Measurements from ENCODE around the gene CAPRIN2. TPM values are rescaled to one million over a fixed set of nuclear protein-coding genes. Genes with fewer than 3 reads are reported as not detected.

Gene CAPRIN2
- total and polyA plus RNA-seq, 2 of the 8 experiments (the other 6 are each of a cell fraction or from before 2014, with no cell fraction given) = 24.8 to 52.0 TPM

DNA sequence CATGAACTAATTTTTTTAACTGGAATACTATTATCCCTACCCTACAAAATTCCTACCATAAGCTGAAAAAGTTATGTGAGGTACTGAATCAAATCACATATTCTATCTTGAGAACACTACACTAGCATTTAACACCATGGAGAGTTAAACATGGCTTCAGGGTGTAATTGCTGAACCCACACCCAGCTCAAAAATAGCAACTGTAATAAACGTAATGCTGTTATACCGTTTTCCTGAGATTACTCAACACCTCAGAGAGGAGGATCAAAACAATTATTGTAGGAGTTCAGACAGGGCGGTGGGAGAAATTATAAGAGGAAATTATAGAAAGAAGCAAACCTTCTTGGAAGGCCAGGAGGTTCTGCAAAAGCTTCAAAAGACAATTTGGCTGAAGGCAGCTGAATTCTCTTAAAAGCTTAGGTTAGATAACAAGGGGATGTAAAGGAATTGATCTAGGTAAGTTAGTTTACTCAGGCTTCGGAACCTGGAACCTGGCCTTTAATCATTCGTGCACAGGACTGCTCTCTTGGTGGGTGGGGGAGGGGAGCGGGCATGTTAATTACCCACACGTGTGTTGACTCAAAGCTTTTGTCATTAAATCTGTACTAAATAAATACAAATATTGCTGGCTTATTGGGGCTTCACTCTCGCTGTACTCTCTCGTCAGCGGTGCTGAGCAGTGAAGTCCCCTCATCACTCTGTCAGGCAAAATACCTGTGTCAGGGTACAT, 47.0 kb downstream of the CAPRIN2 start:
- Histone ChIP-seq H2AFZ (ENCODE audit: low read length) (no peak overlapping the region), H3K4ac (replicated peaks; ENCODE audit: insufficient read length, low read depth, low read length) (no peak overlapping the region), H3K18ac (ENCODE audit: extremely low read depth, low read length) (no peak overlapping the region), H3K14ac (ENCODE audit: insufficient read length) (no peak overlapping the region), H2BK20ac (ENCODE audit: low read length) (no peak overlapping the region), H3K23ac (ENCODE audit: insufficient read length) (no peak overlapping the region), H3K4me3 (ENCODE audit: extremely low read depth in 1 of 4, insufficient read depth in 2 of 4, low read depth in 3 of 4, low read length in 4 of 4) (no peak overlapping the region), H3K27ac (ENCODE audit: low read depth, low read length) (no peak overlapping the region), H3K79me2 (ENCODE audit: control insufficient read depth in 1 of 2, insufficient read depth in 2 of 2, low read length in 2 of 2) (no peaks in the 10 kb centered on the region), H2AK5ac (ENCODE audit: low read depth, low read length) (no peak overlapping the region), H3K9ac (replicated peaks in 1 of 4; ENCODE audit: extremely low read depth in 1 of 4, low read depth in 3 of 4, low read length in 3 of 4) (no peak overlapping the region), H3K27me3 (replicated peaks in 1 of 4; ENCODE audit: control insufficient read depth in 3 of 4, extremely low read depth in 1 of 4, insufficient read depth in 3 of 4, low read length in 3 of 4) (no peaks in the 10 kb centered on the region), H3K56ac (replicated peaks; ENCODE audit: insufficient read length, low read depth, low read length) (no peak overlapping the region), H4K91ac (replicated peaks; ENCODE audit: insufficient read length, low read length) (no peak overlapping the region), H4K20me1 (replicated peaks in 1 of 2; ENCODE audit: control insufficient read depth in 1 of 2, insufficient read depth in 2 of 2, low read length in 2 of 2) (no peaks in the 10 kb centered on the region), H3K4me1 (replicated peaks in 1 of 4; ENCODE audit: control insufficient read depth in 3 of 4, insufficient read depth in 4 of 4, low read length in 3 of 4) (no peaks in the 10 kb centered on the region), H3K36me3 (ENCODE audit: control insufficient read depth in 2 of 4, insufficient read depth in 4 of 4, low read length in 3 of 4) (peaks cover 0 to 40% (median 30%) of the 10 kb centered on the region in 4 experiments; a peak in 7 of 8 replicates), H3K23me2 (ENCODE audit: low read depth, low read length) (no peaks in the 10 kb centered on the region; the same call in 1 of the 2 replicates), H2BK15ac (ENCODE audit: low read length) (no peak overlapping the region), H3K4me2 (ENCODE audit: insufficient read depth in 1 of 2, low read depth in 2 of 2, low read length in 2 of 2) (no peak overlapping the region), H4K8ac (ENCODE audit: extremely low read depth, insufficient read depth, low read length) (no peak overlapping the region), H3K79me1 (ENCODE audit: low read depth, low read length) (no peaks in the 10 kb centered on the region), H2BK120ac (replicated peaks; ENCODE audit: low read depth, low read length) (no peak overlapping the region), H4K5ac (ENCODE audit: insufficient read length, low read depth, low read length) (no peak overlapping the region), H2BK12ac (ENCODE audit: low read depth, low read length) (no peak overlapping the region), H2BK5ac (ENCODE audit: low read depth, low read length) (no peak overlapping the region), H3K9me3 (ENCODE audit: insufficient read depth in 2 of 2, low read depth in 1 of 2, low read length in 1 of 2) (peaks cover 0 to 2% of the 10 kb centered on the region in 2 experiments; a peak in 1 of 4 replicates)
- ChIA-PET CTCF (ENCODE audit: partially characterized antibody) (interaction anchor here (2.1 kb wide), 1 partner anchor 16 kb away, joined by 6 read pairs; no protein-coding TSS in a partner anchor), POLR2A (ENCODE audit: partially characterized antibody) (interaction anchor here (0.8 to 1.6 kb wide), 2 partner anchors 11 to 14 kb away, joined by 3 to 4 read pairs; no protein-coding TSS in a partner anchor)
- DNase-seq (ENCODE audit: low read depth in 1 of 2, low spot score in 2 of 2) = no peak
- WGBS, 2 experiments (ENCODE audit: extremely low coverage in 1 of 2, insufficient coverage in 1 of 2, insufficient read length in 1 of 2, insufficient replicate concordance in 2 of 2, low coverage in 1 of 2, low lambda C conversion rate in 2 of 2, missing lambda C conversion rate in 1 of 2) = 93% methylated on average over 10 of the region's 10 CpGs; no CpG with 5 or more reads in 1 of the 2 experiments
- FAIRE-seq = no peak
- TF ChIP-seq ASH2L (IDR thresholded peaks at IDR 0.05; ENCODE audit: low read length) (no peak), SIX5 (IDR thresholded peaks at IDR 0.05; ENCODE audit: low read depth, low read length) (no peak), SRF (IDR thresholded peaks at IDR 0.05; ENCODE audit: low read depth, low read length) (no peak), KDM4A (IDR thresholded peaks at IDR 0.05; ENCODE audit: low read depth, low read length, severe bottlenecking) (no peak), CEBPB (IDR thresholded peaks at IDR 0.05; ENCODE audit: low read depth, low read length) (no peak), TAF7 (optimal IDR thresholded peaks at IDR 0.05; ENCODE audit: borderline replicate concordance, low read depth, low read length) (no peak), KDM5A (IDR thresholded peaks at IDR 0.05; ENCODE audit: low read length) (no peak), CBX5 (IDR thresholded peaks at IDR 0.05; ENCODE audit: low read depth, low read length) (no peak), POU5F1 (IDR thresholded peaks at IDR 0.05; ENCODE audit: low read depth, low read length) (no peak), CREB1 (IDR thresholded peaks at IDR 0.05) (no peak)
- TF ChIP-seq, protein P1, sequence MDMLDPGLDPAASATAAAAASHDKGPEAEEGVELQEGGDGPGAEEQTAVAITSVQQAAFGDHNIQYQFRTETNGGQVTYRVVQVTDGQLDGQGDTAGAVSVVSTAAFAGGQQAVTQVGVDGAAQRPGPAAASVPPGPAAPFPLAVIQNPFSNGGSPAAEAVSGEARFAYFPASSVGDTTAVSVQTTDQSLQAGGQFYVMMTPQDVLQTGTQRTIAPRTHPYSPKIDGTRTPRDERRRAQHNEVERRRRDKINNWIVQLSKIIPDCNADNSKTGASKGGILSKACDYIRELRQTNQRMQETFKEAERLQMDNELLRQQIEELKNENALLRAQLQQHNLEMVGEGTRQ (IDR thresholded peaks at IDR 0.05; ENCODE audit: low read length) = no peak

Measured in H1 (cell line).